GM13977 (cell line): ENCODE data around the gene TMEM213.

Experiments
- DNase-seq: peaks from one replicate; pipeline ENCODE4 v3.0.0; 2012; ENCODE audit warnings: low spot score
- CTCF ChIP-seq: IDR thresholded peaks from 2 replicates; pipeline ENCODE4 v1.5.1; 2012; ENCODE audit warnings: mild to moderate bottlenecking, control low read depth; ENCODE audit not compliant: insufficient read depth; ENCODE audit errors: extremely low read depth, missing control alignments
- in situ Hi-C: fragments of 300-500 bp; cut with MboI; formaldehyde crosslinking; loops from one replicate; pipeline ENCODE4 v1.12.0; 2022; ENCODE audit warnings: low sequenced_read_pairs, low pct_unique_long_range_greater_than_20kb, mixed read lengths, inconsistent platforms; ENCODE audit not compliant: unreplicated experiment

The TMEM213 gene

GRCh38 chr7:138857728-138858127, 59.9 kb downstream of the TMEM213 start:
- DNase-seq: no peak
- TF ChIP-seq CTCF: no peak
- in situ Hi-C loops: no loop called here

- DNase-seq: no peak
- in situ Hi-C loops: no loop called here
- no peak for TF ChIP-seq CTCF
Observed at GRCh38 chr7:138861051-138861450, 63.3 kb downstream of the TMEM213 start.

GRCh38 chr7:138863931-138864330, 66.1 kb downstream of the TMEM213 start:
- TF ChIP-seq CTCF: no peak
- in situ Hi-C loops: no loop called here
- no peak for DNase-seq

GRCh38 chr7:138864667-138865066, 66.9 kb downstream of the TMEM213 start:
- in situ Hi-C loops: no loop called here
- no peak for DNase-seq
- TF ChIP-seq CTCF: no peak

DNA sequence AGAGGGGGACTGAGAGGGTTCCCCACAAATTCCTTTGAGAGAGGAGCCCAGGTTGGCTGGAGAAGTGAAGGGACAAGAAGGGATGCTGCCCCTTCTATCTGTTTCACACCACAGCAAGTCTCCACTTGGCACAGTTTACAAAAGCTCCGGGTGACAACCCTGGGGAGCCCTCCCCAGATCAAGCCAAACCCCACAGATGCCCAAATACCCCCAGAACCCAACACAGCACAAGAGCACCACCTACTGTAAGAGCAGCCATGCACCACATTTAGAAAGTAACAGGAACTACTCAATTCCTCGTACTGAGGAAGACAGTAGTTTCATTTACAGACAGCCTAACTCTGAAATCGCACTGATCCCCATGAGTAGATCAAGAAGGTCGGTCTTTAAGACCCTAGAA, 68.0 kb downstream of the TMEM213 start:
- in situ Hi-C loops: no loop called here
- peak; percentile 72 for DNase-seq
- TF ChIP-seq CTCF: peak; percentile 49

DNA sequence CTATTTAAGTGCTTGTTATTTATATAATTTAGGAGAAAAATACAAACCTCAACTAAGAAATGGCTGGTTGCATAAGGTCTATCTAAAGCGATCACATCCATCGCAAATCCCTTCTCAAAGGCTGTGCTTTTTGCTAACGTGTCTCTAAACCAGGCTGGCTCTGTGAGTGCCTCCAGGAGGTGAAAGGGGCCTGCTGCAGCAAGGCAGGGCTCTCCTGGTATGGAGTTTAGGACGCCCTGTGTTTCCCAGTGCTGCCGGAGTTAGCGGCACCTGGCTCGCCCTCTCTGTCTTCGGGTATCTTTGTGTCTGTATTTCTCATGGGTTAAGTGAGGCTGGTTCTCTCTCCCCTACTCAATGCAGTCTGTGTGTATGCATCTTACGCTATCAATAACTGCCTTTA, 68.6 kb downstream of the TMEM213 start:
- in situ Hi-C loops: no loop called here
- DNase-seq: no peak
- TF ChIP-seq CTCF: no peak

- TF ChIP-seq CTCF: no peak
- in situ Hi-C loops: no loop called here
- no peak for DNase-seq
Observed at GRCh38 chr7:138867744-138868143, 70.0 kb downstream of the TMEM213 start.
